ENCODE data around the gene MGAT5. TPM values are rescaled to one million over a fixed set of nuclear protein-coding genes. Genes with fewer than 3 reads are reported as not detected.

The MGAT5 gene
- total and polyA plus RNA-seq, 4 donors = 3.6 to 53.7 (median 31.3) TPM

GRCh38 chr2:134262684-134263083, 8.8 kb downstream of the MGAT5 start:
- Histone ChIP-seq H3K27me3 (ENCODE audit: control insufficient read depth in 3 of 3, insufficient read depth in 3 of 3, low read length in 2 of 3) (no peaks in the 10 kb centered on the region), H3K27ac (ENCODE audit: low read depth in 1 of 2, low read length in 1 of 2) (peak overlapping the region in 1 of 2 donors; percentile 2), H3K4me3 (no peak overlapping the region), H3K4me1 (ENCODE audit: control insufficient read depth in 5 of 5, insufficient read depth in 5 of 5, low read length in 5 of 5) (peaks cover 4 to 38% (median 7%) of the 10 kb centered on the region in 5 donors), H3K9ac (ENCODE audit: insufficient read depth in 1 of 2, low read length in 2 of 2) (no peak overlapping the region), H3K9me3 (ENCODE audit: control insufficient read depth in 4 of 4, insufficient read depth in 3 of 4, low read length in 3 of 4) (no peaks in the 10 kb centered on the region), H3K36me3 (ENCODE audit: control insufficient read depth in 4 of 4, insufficient read depth in 4 of 4, low read length in 4 of 4) (peaks cover 0 to 1% (median 0%) of the 10 kb centered on the region in 4 donors)
- no peak for ATAC-seq (ENCODE audit: insufficient read depth, low FRiP score)
- TF ChIP-seq CTCF (IDR thresholded peaks at IDR 0.05; ENCODE audit: control extremely low read depth, extremely low read depth) = no peak
- WGBS, 2 donors = 90 to 91% methylated on average over 2 of the region's 2 CpGs
- DNase-seq = no peak

- peaks cover 0 to 21% (median 0%) of the 10 kb centered on the region in 5 donors for H3K4me1 ChIP-seq (ENCODE audit: control insufficient read depth in 5 of 5, insufficient read depth in 5 of 5, low read length in 5 of 5)
- no peak overlapping the region for H3K9ac ChIP-seq (ENCODE audit: insufficient read depth in 1 of 2, low read length in 2 of 2)
- H3K36me3 ChIP-seq (ENCODE audit: control insufficient read depth in 4 of 4, insufficient read depth in 4 of 4, low read length in 4 of 4) = peaks cover 0 to 4% (median 2%) of the 10 kb centered on the region in 4 donors
- TF ChIP-seq CTCF (IDR thresholded peaks at IDR 0.05; ENCODE audit: control extremely low read depth, extremely low read depth) = no peak
- no peaks in the 10 kb centered on the region for H3K27me3 ChIP-seq (ENCODE audit: control insufficient read depth in 3 of 3, insufficient read depth in 3 of 3, low read length in 2 of 3)
- H3K9me3 ChIP-seq (ENCODE audit: control insufficient read depth in 4 of 4, insufficient read depth in 3 of 4, low read length in 3 of 4) = no peaks in the 10 kb centered on the region
- ATAC-seq (ENCODE audit: insufficient read depth, low FRiP score) (no peak), DNase-seq (no peak)
- H3K27ac ChIP-seq (ENCODE audit: low read depth in 1 of 2, low read length in 1 of 2) = peak overlapping the region in 1 of 2 donors; percentile 72
- H3K4me3 ChIP-seq = no peak overlapping the region
- 83 to 90% methylated on average over 5 of the region's 5 CpGs for WGBS, 2 donors
These were observed 14.4 kb downstream of the MGAT5 start for GRCh38 chr2:134268265-134268664.

- no peak for ATAC-seq (ENCODE audit: insufficient read depth, low FRiP score)
- TF ChIP-seq CTCF (IDR thresholded peaks at IDR 0.05; ENCODE audit: control extremely low read depth, extremely low read depth) = no peak
- H3K9me3 ChIP-seq (ENCODE audit: control insufficient read depth in 4 of 4, insufficient read depth in 3 of 4, low read length in 3 of 4) = no peaks in the 10 kb centered on the region
- no peak overlapping the region for H3K4me3 ChIP-seq
- peaks cover 0 to 25% (median 0%) of the 10 kb centered on the region in 5 donors for H3K4me1 ChIP-seq (ENCODE audit: control insufficient read depth in 5 of 5, insufficient read depth in 5 of 5, low read length in 5 of 5)
- no peaks in the 10 kb centered on the region for H3K27me3 ChIP-seq (ENCODE audit: control insufficient read depth in 3 of 3, insufficient read depth in 3 of 3, low read length in 2 of 3)
- no peak overlapping the region for H3K9ac ChIP-seq (ENCODE audit: insufficient read depth in 1 of 2, low read length in 2 of 2)
- H3K27ac ChIP-seq (ENCODE audit: low read depth in 1 of 2, low read length in 1 of 2) = peak overlapping the region in 1 of 2 donors; percentile 72
- 89 to 96% methylated on average over 3 of the region's 3 CpGs for WGBS, 2 donors
- H3K36me3 ChIP-seq (ENCODE audit: control insufficient read depth in 4 of 4, insufficient read depth in 4 of 4, low read length in 4 of 4) = peaks cover 0 to 4% (median 2%) of the 10 kb centered on the region in 4 donors
- DNase-seq = no peak
These were observed 15.4 kb downstream of the MGAT5 start for GRCh38 chr2:134269230-134269629.
